Karpas-422 (cell line): ENCODE data around the gene NLK. TPM values are rescaled to one million over a fixed set of nuclear protein-coding genes. Genes with fewer than 3 reads are reported as not detected.

Experiments used
- DNase-seq: peaks from one replicate; pipeline ENCODE4 v3.0.0-alpha.2; 2015
- H2AFZ ChIP-seq: fragments of 200-600 bp; sonication (generic); 2 replicates; pipeline ENCODE4 v1.6.1; 2014; ENCODE audit warnings: antibody characterized with exemption, low read length, mixed read lengths
- H3K27ac ChIP-seq: fragments of 200-600 bp; sonication (generic); 2 replicates; pipeline ENCODE4 v1.5.1; 2014; ENCODE audit warnings: mild to moderate bottlenecking, low read length, moderate library complexity
- H3K27me3 ChIP-seq: fragments of 200-600 bp; sonication (generic); 2 replicates; pipeline ENCODE4 v1.6.1; 2014; ENCODE audit warnings: low read length, mixed read lengths
- H3K36me3 ChIP-seq: fragments of 200-600 bp; sonication (generic); 2 replicates; pipeline ENCODE4 v1.6.1; 2014; ENCODE audit warnings: low read length, mixed read lengths; ENCODE audit not compliant: insufficient read depth
- H3K4me1 ChIP-seq: fragments of 200-600 bp; sonication (generic); 2 replicates; pipeline ENCODE4 v1.6.1; 2014; ENCODE audit warnings: mild to moderate bottlenecking, low read length, mixed read lengths
- H3K4me2 ChIP-seq: fragments of 200-600 bp; sonication (generic); 2 replicates; pipeline ENCODE4 v1.6.1; 2014; ENCODE audit warnings: low read length, low read depth, mild to moderate bottlenecking; ENCODE audit not compliant: poor library complexity, severe bottlenecking
- H3K4me3 ChIP-seq: fragments of 200-600 bp; sonication (generic); 2 replicates; pipeline ENCODE4 v1.5.1; 2014; ENCODE audit warnings: mild to moderate bottlenecking, antibody characterized with exemption, low read length, mixed read lengths
- H3K79me2 ChIP-seq: fragments of 200-600 bp; sonication (generic); 2 replicates; pipeline ENCODE4 v1.6.1; 2014; ENCODE audit warnings: mild to moderate bottlenecking, low read length, mixed read lengths
- H3K9ac ChIP-seq: fragments of 200-600 bp; sonication (generic); 2 replicates; pipeline ENCODE4 v1.6.0; 2014; ENCODE audit warnings: low read length
- H3K9me2 ChIP-seq: fragments of 200-600 bp; sonication (generic), shearing (Covaris generic); replicated peaks from 2 replicates; pipeline ENCODE4 v1.6.0; 2014; ENCODE audit warnings: mild to moderate bottlenecking, low read length, moderate library complexity; ENCODE audit not compliant: insufficient read depth
- H3K9me3 ChIP-seq: fragments of 300-700, 200-600 bp; sonication (generic); 2 replicates; pipeline ENCODE4 v1.6.1; 2014; ENCODE audit warnings: low read length, mixed read lengths
- H4K20me1 ChIP-seq: fragments of 200-600 bp; sonication (generic); 2 replicates; pipeline ENCODE4 v1.6.1; 2014; ENCODE audit warnings: mild to moderate bottlenecking, antibody characterized with exemption, low read length, low read depth; ENCODE audit not compliant: insufficient read depth
- total RNA-seq: library from RNA; depleted of rRNA; stranded (reverse); fragments of >200 nt; shearing (Covaris generic); gene quantifications from 2 replicates; pipeline ENCODE4 v1.2.3, GENCODE V29; 2014; ENCODE audit warnings: low replicate concordance

Gene NLK
- total RNA-seq, 1 experiment from 2014 or later: 60.0 TPM

DNA sequence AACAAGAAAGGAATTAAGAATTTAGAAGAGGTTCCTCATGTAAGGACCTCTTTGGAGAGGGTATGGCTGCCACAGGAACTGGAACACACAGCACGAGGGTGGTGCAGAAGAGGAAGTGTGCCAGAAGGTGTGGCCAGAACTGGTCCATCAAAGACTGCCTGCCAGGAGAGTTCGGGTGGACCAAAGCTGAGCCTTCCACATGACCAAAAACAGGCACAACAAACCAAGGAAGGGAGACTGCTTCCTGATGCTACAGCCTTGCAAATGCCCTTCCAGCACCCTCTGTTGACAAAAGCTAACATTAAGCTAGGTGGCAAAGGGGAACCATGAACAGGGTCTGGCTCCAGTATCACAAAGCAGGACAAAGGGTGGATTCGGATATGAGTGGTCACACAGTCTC is 150.8 kb downstream of the NLK start:
- Histone ChIP-seq H3K4me1 (peaks cover 5% of the 10 kb centered on the region), H3K9me3 (no peaks in the 10 kb centered on the region), H3K27ac (no peak overlapping the region), H3K36me3 (peaks cover 19% of the 10 kb centered on the region), H3K4me3 (no peak overlapping the region), H3K9me2 (no peaks in the 10 kb centered on the region), H2AFZ (no peak overlapping the region), H3K9ac (no peak overlapping the region), H4K20me1 (no peaks in the 10 kb centered on the region), H3K4me2 (no peak overlapping the region), H3K79me2 (no peaks in the 10 kb centered on the region), H3K27me3 (no peaks in the 10 kb centered on the region)
- DNase-seq: no peak

DNA sequence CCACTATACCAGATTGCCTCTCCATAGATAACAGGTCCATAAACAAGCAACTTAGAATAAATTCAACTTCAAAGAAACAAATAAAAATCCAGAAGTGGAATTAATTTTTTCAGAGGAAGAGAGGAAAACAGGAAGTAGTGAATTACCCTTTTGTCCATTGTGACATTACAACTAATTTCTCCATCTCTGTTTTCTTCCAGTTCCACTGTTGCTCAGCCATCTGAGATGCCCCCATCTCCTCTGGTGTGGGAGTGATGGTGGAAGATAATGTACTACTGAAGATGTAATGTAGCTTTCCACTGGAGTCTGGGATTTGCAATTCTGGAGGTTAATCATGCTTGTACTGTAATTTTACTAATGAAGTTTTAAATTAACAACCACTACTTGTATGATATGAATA is 151.9 kb downstream of the NLK start:
- H3K9me3 ChIP-seq: no peaks in the 10 kb centered on the region
- H3K27me3 ChIP-seq: no peaks in the 10 kb centered on the region
- DNase-seq: no peak
- no peaks in the 10 kb centered on the region for H3K9me2 ChIP-seq
- H3K4me3 ChIP-seq: no peak overlapping the region
- no peaks in the 10 kb centered on the region for H3K79me2 ChIP-seq
- H4K20me1 ChIP-seq: no peaks in the 10 kb centered on the region
- no peak overlapping the region for H3K27ac ChIP-seq
- H3K4me1 ChIP-seq: no peaks in the 10 kb centered on the region
- peaks cover 19% of the 10 kb centered on the region for H3K36me3 ChIP-seq
- H3K9ac ChIP-seq: no peak overlapping the region
- no peak overlapping the region for H2AFZ ChIP-seq
- no peak overlapping the region for H3K4me2 ChIP-seq

DNA sequence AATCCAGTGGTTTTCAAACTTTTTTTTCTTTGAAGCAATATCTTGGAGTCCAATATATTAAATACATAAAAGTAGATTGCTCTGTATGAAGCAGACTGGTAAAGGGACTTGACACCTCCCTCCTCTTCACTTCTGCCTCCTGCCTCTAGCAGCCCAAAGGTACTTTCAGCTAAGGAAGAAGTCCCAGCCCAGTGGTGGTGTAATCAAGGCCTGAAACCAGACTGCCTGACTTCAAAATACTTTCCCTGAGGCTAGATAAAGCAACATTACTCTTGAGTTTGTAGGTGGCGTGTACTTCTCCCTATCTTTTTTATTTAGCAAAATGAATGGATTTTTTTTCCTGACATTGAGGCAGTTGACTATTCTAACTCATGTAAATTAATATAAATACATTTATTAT is 154.2 kb downstream of the NLK start:
- Histone ChIP-seq H3K27ac (no peak overlapping the region), H3K9me2 (no peaks in the 10 kb centered on the region), H4K20me1 (no peaks in the 10 kb centered on the region), H3K4me3 (no peak overlapping the region), H3K9me3 (no peaks in the 10 kb centered on the region), H3K9ac (no peak overlapping the region), H3K27me3 (no peaks in the 10 kb centered on the region), H3K36me3 (peaks cover 19% of the 10 kb centered on the region), H3K4me2 (no peak overlapping the region), H2AFZ (no peak overlapping the region), H3K4me1 (no peaks in the 10 kb centered on the region), H3K79me2 (no peaks in the 10 kb centered on the region)
- no peak for DNase-seq

DNA sequence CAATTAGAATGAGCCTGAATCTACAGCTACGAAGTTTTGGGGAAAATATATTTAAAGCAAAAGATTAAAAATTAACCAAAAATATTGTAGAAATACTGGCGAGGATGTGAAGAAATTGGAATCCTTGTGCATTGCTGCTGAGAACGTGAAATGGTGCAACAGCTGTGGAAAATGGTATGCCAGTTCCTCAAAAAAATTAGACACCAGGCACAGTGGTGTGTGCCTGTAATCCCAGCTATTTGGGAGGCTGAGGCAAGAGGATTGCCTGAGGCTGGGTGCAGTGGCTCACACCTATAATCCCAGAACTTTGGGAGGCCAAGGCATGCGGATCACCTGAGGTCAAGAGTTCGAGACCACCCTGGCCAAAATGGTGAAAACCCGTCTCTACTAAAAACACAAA is 156.6 kb downstream of the NLK start:
- DNase-seq: no peak
- H3K9ac ChIP-seq: no peak overlapping the region
- H3K36me3 ChIP-seq: peaks cover 15% of the 10 kb centered on the region
- no peaks in the 10 kb centered on the region for H4K20me1 ChIP-seq
- H3K79me2 ChIP-seq: no peaks in the 10 kb centered on the region
- H3K4me3 ChIP-seq: no peak overlapping the region
- H2AFZ ChIP-seq: no peak overlapping the region
- H3K4me2 ChIP-seq: no peak overlapping the region
- H3K27me3 ChIP-seq: no peaks in the 10 kb centered on the region
- no peaks in the 10 kb centered on the region for H3K4me1 ChIP-seq
- H3K27ac ChIP-seq: no peak overlapping the region
- no peaks in the 10 kb centered on the region for H3K9me3 ChIP-seq
- no peaks in the 10 kb centered on the region for H3K9me2 ChIP-seq

DNA sequence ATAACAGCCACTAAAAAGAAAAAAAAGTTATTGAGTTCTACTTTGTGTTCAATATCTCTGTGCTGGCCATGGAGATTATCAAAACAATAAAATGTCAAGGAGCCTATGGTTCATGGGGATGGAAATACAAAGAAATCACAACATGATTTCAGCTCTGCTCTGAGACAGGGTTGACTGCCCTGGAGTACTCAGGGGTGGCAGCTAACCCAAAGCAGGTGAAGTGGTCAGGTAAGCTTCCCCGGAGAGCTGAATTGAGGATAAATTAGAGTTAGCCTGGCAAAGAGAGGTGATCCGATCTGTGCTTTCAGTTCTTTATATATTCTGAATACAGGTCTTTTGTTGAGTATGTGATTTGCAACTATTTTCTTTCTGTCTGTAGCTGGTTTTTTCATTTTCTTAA is 157.3 kb downstream of the NLK start:
- peaks cover 9% of the 10 kb centered on the region for H3K36me3 ChIP-seq
- no peaks in the 10 kb centered on the region for H3K4me1 ChIP-seq
- no peaks in the 10 kb centered on the region for H3K27me3 ChIP-seq
- H3K79me2 ChIP-seq: no peaks in the 10 kb centered on the region
- no peaks in the 10 kb centered on the region for H3K9me2 ChIP-seq
- H3K4me3 ChIP-seq: no peak overlapping the region
- no peak overlapping the region for H3K9ac ChIP-seq
- H2AFZ ChIP-seq: no peak overlapping the region
- no peak overlapping the region for H3K27ac ChIP-seq
- no peaks in the 10 kb centered on the region for H4K20me1 ChIP-seq
- H3K4me2 ChIP-seq: no peak overlapping the region
- no peaks in the 10 kb centered on the region for H3K9me3 ChIP-seq
- no peak for DNase-seq

DNA sequence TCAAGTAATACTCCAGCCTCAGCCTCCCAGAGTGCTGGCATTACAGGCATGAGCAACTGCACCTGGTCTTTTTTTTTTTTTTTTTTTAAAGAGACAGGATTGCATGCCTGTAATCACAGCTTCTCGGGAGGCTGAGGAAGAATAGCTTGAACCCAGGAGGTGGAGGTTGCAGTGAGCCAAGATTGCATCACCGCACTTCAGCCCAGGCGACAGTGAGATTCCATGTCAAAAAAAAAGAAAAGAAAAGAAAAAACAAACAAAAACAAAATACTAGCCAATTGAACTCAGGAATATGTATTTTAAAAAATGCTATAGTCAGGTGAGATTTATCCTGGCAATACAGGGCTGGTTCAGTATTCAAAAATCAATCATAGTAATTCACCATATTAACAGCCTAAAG is 158.8 kb downstream of the NLK start:
- no peak overlapping the region for H3K9ac ChIP-seq
- H3K27me3 ChIP-seq: no peaks in the 10 kb centered on the region
- no peak overlapping the region for H3K27ac ChIP-seq
- no peaks in the 10 kb centered on the region for H4K20me1 ChIP-seq
- no peak overlapping the region for H2AFZ ChIP-seq
- no peak overlapping the region for H3K4me3 ChIP-seq
- no peaks in the 10 kb centered on the region for H3K4me1 ChIP-seq
- DNase-seq: no peak
- peaks cover 3% of the 10 kb centered on the region for H3K36me3 ChIP-seq
- H3K9me3 ChIP-seq: no peaks in the 10 kb centered on the region
- H3K4me2 ChIP-seq: no peak overlapping the region
- no peaks in the 10 kb centered on the region for H3K9me2 ChIP-seq
- H3K79me2 ChIP-seq: no peaks in the 10 kb centered on the region

DNA sequence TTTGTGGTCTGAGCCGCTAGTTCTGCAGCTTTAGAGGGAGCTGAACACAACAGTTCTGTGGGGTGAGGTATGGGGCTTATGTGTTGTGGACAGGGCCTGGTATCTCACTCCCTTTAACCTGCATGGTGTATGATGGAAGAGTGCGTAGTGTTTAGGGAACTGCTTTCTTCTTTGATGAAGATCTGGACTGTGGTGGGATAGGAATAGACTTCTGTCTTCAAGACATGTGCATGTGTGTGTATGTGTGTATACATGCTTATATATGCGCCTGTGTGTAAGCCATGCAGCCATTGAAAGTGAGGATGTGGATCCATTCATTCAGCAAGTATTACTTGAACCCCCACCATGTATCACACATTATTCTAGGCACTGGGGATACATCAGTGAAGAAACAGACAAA is 161.8 kb downstream of the NLK start:
- Histone ChIP-seq H3K9me3 (no peaks in the 10 kb centered on the region), H3K4me2 (no peak overlapping the region), H4K20me1 (no peaks in the 10 kb centered on the region), H3K9ac (no peak overlapping the region), H3K79me2 (no peaks in the 10 kb centered on the region), H3K36me3 (no peaks in the 10 kb centered on the region), H3K4me3 (no peak overlapping the region), H2AFZ (no peak overlapping the region), H3K4me1 (no peaks in the 10 kb centered on the region), H3K9me2 (no peaks in the 10 kb centered on the region), H3K27me3 (no peaks in the 10 kb centered on the region), H3K27ac (no peak overlapping the region)
- DNase-seq: no peak

DNA sequence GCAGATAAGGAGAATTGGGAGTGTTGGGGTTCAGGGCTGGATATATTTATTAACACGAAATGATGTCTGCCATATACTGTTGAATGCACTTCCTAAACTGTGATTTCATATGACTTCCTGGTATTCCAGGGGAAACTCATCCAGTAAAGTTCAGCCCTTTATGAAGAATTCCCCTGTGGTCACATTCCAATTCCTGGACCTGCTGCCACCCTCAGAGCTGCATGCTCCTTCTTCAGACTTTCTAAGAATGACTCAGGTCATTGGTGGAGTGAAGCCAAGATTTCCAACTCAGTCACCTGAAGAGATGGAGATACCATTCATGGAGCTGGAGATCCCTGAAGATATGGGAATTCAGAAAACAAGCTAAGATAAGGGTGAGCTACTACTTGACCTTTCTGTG is 162.3 kb downstream of the NLK start:
- H3K4me1 ChIP-seq: no peaks in the 10 kb centered on the region
- H3K79me2 ChIP-seq: no peaks in the 10 kb centered on the region
- H4K20me1 ChIP-seq: no peaks in the 10 kb centered on the region
- H3K4me2 ChIP-seq: no peak overlapping the region
- H2AFZ ChIP-seq: no peak overlapping the region
- no peaks in the 10 kb centered on the region for H3K9me2 ChIP-seq
- H3K27me3 ChIP-seq: no peaks in the 10 kb centered on the region
- DNase-seq: no peak
- H3K36me3 ChIP-seq: no peaks in the 10 kb centered on the region
- no peak overlapping the region for H3K4me3 ChIP-seq
- no peak overlapping the region for H3K9ac ChIP-seq
- H3K27ac ChIP-seq: no peak overlapping the region
- H3K9me3 ChIP-seq: no peaks in the 10 kb centered on the region

DNA sequence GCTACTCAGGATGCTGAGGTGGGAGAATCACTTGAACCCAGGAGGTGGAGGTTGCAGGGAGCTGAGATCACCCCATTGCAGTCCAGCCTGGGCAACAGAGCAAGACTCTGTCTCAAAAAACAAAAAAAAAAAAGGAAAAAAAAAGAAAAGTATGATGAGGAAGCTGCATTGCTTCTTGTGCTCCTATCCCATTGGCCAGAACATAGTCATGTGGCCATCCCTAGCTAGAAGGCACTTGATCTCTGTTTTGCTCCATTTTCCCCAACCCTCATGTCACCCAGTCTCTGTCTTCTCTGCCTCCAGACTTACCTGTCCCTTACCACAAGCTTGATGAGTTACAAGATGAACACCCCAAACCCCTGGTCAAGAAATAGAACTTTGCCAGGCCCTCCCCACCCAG is 163.8 kb downstream of the NLK start:
- no peaks in the 10 kb centered on the region for H3K4me1 ChIP-seq
- no peak overlapping the region for H2AFZ ChIP-seq
- H3K27ac ChIP-seq: no peak overlapping the region
- no peak overlapping the region for H3K4me3 ChIP-seq
- peaks cover 5% of the 10 kb centered on the region; the same call in 1 of the 2 replicates for H3K36me3 ChIP-seq
- H3K9me2 ChIP-seq: no peaks in the 10 kb centered on the region
- no peak overlapping the region for H3K9ac ChIP-seq
- H3K27me3 ChIP-seq: no peaks in the 10 kb centered on the region
- H3K4me2 ChIP-seq: no peak overlapping the region
- DNase-seq: no peak
- no peaks in the 10 kb centered on the region for H4K20me1 ChIP-seq
- H3K79me2 ChIP-seq: no peaks in the 10 kb centered on the region
- H3K9me3 ChIP-seq: no peaks in the 10 kb centered on the region
